GM18951 (cell line): Measurements from ENCODE around the gene HOXA6.

Source experiments
- POLR2A ChIP-seq: IDR thresholded peaks from 4 replicates; pipeline ENCODE4 v1.6.1; 2011; ENCODE audit warnings: mild to moderate bottlenecking; ENCODE audit not compliant: insufficient read length, insufficient read depth; ENCODE audit errors: extremely low read depth
- in situ Hi-C: fragments of 300-500 bp; cut with MboI; formaldehyde crosslinking; loops from one replicate; pipeline ENCODE4 v1.12.0; 2022; ENCODE audit warnings: low sequenced_read_pairs, mixed read lengths, inconsistent platforms; ENCODE audit not compliant: unreplicated experiment

Gene HOXA6

DNA sequence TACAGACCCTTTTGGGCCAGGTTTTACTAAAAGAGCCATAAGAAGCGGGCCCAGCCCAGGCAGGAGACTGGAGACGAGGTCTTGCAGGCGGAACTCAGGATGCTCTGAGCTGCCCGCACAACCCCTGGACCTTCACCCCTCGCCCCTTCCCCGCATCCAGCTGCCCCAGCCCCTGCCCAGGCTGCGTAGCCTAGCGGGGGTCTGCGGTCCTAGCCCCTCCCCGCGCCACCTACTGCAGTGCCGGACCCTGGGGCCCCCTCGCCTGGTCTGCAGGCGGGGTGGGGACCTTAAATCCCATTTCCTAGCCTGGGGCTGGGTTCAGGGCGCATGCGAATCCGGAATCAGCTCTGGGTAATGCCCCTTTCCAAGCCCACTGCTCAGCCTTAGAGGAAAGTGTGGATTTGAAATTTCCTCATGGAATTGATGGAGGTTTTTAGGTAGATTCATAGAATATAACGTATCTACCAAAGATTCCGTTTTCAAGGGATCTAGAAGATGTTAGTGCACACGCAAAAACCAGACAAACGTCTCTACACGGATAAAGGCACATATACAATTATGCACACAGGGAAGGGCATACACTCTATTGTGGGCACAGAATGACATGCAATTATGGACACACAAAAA is 5.4 kb upstream of the HOXA6 start:
- in situ Hi-C loops: loop anchor here (10.0 kb wide), 1 partner anchor 778 kb away; no protein-coding TSS in a partner anchor
- TF ChIP-seq POLR2A: no peak

DNA sequence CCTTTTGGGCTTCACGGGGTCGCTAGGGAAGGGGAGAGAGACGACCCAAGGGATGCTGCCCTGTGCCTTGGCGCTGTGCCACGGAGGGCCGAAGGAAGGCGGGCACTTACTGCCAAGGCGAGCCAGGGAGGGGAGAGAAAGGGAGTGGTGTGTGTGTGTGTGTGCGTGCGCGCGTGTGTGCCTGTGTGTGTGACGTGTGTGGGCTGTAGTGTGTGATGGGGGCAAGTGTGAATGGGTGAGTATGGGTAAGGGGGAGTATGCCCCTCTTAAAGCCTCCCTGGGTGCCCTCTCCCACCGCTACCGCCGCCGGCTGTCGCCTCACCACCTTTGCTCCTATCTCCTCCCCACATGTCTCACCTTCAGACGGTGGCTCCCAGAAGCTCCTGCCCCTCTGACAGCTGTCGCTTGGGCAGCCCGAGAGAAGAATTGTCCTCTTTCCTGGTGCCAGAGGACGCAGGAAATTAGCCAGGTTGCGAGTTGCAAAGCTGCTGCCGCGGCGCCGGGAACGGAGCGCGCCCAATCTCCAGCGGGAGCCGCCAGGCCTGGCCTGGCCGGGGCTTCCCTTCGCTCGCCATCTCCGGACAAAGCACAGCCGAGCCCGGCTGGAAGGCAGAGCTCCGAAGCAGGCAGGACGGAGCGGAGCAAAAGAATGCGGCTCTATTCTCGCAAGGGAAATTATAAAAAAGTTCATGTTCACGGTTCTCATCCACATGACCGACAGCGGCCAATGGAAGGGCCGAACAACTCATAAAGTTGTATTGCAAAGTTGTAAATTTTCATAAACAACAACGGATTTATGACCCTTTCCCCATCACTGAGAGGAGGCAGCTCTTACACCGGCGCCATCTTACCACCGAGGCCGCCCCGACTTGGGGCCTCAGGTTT is 4.6 kb upstream of the HOXA6 start, which contains the start of gene HOXA3:
Gene HOXA3 (minus strand): TSS at position 653 of the 885 bp plus-strand sequence. CDS start 41,943 bp downstream, outside the sequence.
- in situ Hi-C loops: loop anchor here (10.0 kb wide), 1 partner anchor 777 kb away; no protein-coding TSS in a partner anchor
- TF ChIP-seq POLR2A: no peak

DNA sequence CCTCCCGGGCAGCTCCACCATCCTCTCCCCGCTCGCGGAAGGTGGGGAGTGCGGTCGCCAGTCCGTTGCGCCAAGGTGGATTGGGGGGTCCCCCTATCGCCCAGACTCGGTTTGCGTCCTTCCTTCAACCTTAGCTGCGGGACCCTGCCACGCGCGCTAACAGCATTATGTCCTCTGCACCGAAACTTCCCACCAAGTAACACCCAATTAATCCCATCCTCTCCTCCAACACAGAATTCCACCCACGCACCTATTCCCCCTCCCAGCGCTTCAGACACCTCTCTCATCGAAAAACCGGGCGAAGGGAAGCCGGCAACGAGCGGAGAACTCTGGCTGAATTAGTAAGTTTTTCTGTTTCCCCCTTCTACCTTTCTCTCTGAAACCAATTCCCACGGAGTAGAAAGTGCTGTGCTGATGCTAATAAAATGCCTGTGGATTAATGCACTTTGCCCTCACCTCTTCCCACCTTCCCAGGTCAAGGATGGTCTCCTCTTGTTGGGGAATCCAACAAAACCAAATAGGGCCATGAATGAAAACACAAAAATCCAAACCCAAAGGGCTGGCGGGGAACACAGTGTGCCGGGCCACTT is 3.9 kb upstream of the HOXA6 start:
- in situ Hi-C loops: loop anchor here (10.0 kb wide), 1 partner anchor 777 kb away; no protein-coding TSS in a partner anchor
- TF ChIP-seq POLR2A: no peak

DNA sequence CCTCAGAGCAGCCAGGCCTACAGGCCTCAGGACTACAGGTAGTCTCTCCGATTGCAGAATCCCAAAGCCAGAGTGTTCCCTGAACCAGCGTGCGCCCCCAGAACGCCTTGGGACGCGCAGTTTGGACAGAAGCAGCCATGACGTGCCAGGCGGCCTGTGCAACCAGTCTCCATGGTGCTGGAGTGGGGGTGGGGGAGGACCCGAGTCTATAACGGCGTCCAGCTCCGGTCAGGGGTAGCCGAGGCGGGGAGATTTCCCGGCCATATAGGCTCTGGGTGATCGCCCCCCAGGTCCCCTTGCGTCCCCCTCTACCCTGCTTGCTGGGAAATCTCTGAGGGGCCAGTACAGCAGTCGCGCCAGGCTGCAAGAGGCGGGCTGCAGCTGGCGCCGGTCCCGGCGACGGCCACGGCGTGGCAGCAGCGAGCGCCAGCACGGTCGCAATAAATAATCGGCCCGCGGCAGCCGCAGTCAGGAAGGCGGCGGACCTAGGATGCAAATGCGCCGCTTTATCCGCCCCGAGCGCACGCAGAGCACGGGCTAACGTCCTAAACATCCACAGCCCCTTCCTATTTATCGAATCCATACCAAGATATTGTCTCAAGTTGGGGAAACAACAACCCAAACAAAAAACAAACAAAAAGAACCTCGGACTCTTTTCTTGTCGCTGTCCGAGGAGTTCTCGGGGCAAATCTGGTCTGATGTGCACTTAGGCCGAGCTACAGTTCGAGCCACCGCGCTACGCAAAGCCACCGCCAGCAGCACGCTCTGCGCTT is 3.2 kb upstream of the HOXA6 start:
- in situ Hi-C loops: loop anchor here (10.0 kb wide), 1 partner anchor 776 kb away; no protein-coding TSS in a partner anchor
- no peak for TF ChIP-seq POLR2A

DNA sequence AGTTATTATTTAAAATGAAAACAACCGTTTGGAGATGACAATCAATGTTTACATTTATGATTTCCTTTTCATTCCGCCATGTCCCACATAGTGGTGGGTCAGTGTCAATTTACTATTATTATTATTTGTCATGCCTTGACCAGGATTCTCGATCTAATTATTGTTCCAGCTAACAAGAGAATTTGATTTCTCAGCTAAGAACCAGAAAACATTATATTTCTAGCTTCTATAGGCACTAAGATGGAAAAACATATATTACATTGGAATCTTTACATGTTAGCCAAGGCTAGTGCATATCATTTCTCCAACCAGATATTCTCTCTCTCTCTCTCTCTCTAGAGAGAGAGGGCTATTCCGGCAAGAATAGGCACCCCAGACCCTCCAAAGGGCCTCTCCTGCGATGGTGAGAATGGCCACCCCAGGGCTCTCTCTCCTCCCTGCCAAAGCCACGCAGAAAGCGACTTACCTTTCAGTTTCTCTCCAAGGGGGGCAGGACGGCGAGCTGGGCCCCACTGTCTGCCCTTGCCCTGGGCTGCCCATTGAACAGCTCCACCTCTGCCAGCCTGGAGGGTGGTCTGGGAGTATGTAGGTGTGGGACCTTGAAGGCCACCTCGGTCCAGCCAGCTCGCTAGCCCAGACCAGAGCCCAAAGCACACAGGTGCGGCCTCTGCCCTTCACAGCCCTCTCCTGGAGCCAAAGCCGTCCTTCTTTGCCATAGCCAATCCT is 2.4 kb upstream of the HOXA6 start:
- in situ Hi-C loops: loop anchor here (10.0 kb wide), 1 partner anchor 775 kb away; no protein-coding TSS in a partner anchor
- no peak for TF ChIP-seq POLR2A

DNA sequence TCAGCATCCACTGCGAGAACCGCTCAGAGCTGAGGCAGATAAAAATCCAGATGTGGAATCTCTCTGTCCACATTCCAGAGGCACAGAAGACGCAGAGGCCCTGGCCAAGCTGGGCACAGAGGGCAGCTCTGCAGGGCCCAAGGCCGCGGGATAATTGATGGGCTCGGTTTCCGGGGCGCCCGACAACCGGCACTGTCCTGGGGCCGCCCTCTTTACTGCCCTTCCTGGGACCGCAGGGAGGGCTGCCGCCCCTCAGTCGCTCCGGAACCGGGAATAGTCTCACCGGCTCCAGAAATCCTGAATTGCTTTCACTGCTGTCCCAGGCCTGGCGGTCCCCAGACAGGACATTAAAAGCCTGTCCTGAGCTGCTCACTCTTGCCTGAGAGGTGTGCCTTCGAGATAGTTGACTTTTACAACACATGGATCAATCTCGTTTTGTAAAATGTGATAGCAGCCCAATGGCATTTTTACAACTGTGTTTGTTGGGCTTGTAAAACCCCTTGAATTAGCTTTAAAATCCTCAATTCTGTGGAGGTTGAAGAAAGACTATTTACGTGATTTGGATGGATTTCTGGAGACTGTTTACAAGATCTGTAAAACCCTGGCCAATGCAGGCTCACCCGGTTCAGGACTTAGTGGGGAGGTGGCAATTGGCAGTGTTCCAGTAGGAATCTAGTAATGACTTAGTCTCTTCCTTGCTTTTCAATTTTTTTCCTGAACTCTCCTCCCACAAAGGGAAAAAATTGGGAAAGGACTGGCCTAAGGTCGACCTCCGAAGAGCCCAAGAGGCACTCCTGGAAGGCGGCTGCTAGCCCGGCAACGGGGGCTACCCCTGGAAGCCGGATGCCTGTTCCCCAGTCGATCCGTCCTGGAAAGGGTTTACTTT is 1.4 kb upstream of the HOXA6 start:
- TF ChIP-seq POLR2A: no peak

DNA sequence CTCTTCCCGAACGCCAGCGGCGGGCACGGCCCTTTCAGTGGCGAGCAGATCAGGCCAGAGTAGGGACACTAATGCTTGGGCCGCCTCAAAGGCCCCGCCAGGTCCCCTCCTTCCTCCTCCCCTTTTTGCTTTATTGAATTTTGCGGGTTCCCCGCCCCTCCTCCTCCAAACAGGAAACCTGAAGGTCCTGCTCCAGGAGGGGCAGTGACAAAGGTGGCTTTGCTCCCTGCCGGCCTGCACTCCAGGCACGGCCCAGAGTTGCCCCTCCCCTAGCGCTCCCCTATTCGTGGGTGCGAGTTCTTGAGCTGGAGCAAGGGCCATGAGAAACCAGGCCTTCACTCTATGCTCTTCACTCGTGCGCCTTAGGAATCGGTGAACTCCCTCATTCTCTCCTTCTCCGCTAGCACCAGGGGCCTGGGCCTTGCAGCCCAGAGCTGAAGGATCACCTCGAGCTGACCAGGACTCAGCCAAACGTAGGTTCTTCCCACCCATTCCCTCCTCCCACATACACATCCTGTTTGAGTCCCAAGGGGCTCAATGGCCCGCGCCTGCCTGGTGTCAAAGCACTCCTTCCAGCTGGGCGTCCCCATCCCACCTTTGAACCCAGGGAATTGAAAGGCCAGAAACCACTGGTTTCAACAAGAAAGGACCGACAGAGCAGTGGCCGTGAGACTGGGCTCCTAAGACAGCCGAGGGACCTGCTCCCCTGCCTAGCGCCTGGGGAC is 619 bp upstream of the HOXA6 start:
- in situ Hi-C loops: no loop called here
- TF ChIP-seq POLR2A: no peak

More for the DNA sequence above, 1.4 kb upstream of the HOXA6 start:
- in situ Hi-C loops: no loop called here

DNA sequence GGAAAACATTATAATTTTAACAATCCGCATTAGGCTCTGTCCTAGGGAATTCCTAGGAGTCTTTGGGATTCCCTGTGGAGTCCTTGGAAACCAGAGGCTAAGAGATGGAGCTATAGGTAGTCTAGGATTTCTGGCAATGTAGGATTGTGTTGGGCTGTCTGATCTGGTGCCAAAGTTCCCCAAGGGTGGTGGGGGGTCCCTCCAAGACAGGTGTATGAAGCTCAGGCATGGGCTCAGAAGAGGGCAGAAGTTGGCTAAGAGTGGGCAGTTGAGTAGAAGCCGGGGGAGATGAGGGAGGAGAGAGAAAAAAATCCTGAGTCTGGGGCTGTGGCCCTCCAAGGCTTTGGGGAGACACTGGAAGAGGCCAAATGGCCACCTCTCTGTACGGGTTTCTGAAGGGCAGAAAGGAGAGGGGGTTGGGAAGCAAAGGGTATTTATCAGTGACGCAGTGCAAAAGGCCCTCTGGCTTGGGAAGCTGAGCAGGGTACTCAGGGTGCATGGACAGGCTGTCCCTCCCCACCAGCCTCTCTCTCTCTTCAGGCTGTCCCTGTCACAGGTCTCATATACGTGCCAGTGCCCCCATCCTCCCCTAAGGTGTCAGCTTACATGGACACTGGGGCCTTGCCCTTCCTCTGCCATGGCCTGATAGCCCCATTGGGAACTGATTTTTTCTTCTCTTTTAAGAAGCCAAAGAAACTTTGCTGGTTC is 929 bp downstream of the HOXA6 start:
- in situ Hi-C loops: no loop called here
- TF ChIP-seq POLR2A: no peak

DNA sequence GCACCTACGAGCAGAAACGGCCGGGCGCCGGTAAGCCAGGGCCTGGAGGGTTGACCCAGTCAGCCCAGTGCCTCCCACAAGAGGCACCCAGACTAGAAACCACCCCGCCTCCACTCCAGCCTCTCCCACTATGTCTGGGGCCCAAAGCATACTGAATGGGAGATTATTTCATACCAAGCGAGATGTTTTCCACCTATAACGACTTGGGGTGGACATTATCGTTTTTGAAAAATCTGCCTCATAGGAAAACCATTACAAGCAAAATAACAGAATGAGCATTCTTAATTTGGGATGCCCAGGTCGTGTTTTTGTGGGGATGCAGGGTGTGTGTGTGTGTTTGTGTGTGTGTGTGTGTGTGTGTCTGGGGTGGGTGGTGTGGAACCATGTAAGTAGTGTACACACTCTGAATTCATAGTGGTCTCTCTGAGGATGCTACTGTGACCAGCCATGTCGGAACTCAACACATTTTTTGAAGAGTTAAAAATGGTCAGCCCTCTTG is 1.6 kb downstream of the HOXA6 start:
- no peak for TF ChIP-seq POLR2A
- in situ Hi-C loops: no loop called here
